GM12875 (cell line): ENCODE results near the gene EIF4E3.

Experiments used
- H3K4me3 ChIP-seq: one replicate; pipeline ENCODE4 v1.5.1; 2011; ENCODE audit warnings: low read depth, low read length, control low read depth
- CTCF ChIP-seq: IDR thresholded peaks from 2 replicates; pipeline ENCODE4 v1.5.1; 2011; ENCODE audit warnings: low read depth, mild to moderate bottlenecking, control low read depth, inconsistent platforms, low read length, moderate library complexity, borderline replicate concordance; ENCODE audit not compliant: insufficient read depth

EIF4E3 gene

GRCh38 chr3:71650372-71650771 lies 74.8 kb downstream of the EIF4E3 start:
- TF ChIP-seq CTCF: no peak

GRCh38 chr3:71649757-71650156 lies 75.4 kb downstream of the EIF4E3 start:
- no peak for TF ChIP-seq CTCF
- H3K4me3 ChIP-seq: no peak overlapping the region

More at GRCh38 chr3:71650372-71650771, 74.8 kb downstream of the EIF4E3 start:
- H3K4me3 ChIP-seq: no peak overlapping the region

- no peak for TF ChIP-seq CTCF
- H3K4me3 ChIP-seq: no peak overlapping the region
Measured at GRCh38 chr3:71647751-71648150, 77.5 kb downstream of the EIF4E3 start.

GRCh38 chr3:71646971-71647370 lies 78.2 kb downstream of the EIF4E3 start:
- no peak overlapping the region for H3K4me3 ChIP-seq
- no peak for TF ChIP-seq CTCF

GRCh38 chr3:71645140-71645539 lies 80.1 kb downstream of the EIF4E3 start:
- no peak overlapping the region for H3K4me3 ChIP-seq

GRCh38 chr3:71641674-71642073 lies 83.5 kb downstream of the EIF4E3 start:
- TF ChIP-seq CTCF: no peak
- H3K4me3 ChIP-seq: no peak overlapping the region

More at GRCh38 chr3:71645140-71645539, 80.1 kb downstream of the EIF4E3 start:
- TF ChIP-seq CTCF: no peak

GRCh38 chr3:71640331-71640983 lies 84.7 kb downstream of the EIF4E3 start:
- TF ChIP-seq CTCF: no peak
- H3K4me3 ChIP-seq: no peak overlapping the region
